ENCODE measurements around the gene PLA2G5.

- TF ChIP-seq CTCF (IDR thresholded peaks at IDR 0.05) (no peak), POLR2A (IDR thresholded peaks at IDR 0.05) (no peak)
Measured at GRCh38 chr1:20119347-20119746, 49.4 kb downstream of the PLA2G5 start, which contains the start of gene PLA2G2D.
